NCI-H524 treated with DMSO at 0.1 percent for 48 hours (cell line): ENCODE results near the gene CPNE5.
A peak's percentile ranks its signal among the peaks of the same experiment; 100 is the strongest.

Source experiments
- DNase-seq: peaks from one replicate; lab custom pipeline; 2025; lab: John Stamatoyannopoulos, UW

The CPNE5 gene

DNA sequence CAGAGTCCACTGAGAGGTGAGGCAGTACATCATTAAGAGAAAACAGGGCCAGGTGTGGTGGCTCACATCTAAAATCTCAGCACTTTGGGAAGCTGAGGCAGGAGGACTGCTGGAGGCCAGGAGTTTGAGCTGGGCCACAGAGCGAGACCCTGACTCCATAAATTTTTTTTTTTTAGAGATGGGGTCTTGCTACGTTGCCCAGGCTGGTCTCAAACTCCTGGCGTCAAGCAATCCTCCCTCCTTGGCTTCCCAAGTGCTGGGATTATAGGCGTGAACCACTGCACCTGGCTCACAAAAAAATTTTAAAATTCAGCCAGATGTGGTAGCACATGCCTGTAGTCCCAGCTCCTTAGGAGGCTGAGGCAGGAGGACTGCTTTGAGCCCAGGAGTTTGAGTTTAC lies 18.1 kb upstream of the CPNE5 start:
- no peak for DNase-seq

DNA sequence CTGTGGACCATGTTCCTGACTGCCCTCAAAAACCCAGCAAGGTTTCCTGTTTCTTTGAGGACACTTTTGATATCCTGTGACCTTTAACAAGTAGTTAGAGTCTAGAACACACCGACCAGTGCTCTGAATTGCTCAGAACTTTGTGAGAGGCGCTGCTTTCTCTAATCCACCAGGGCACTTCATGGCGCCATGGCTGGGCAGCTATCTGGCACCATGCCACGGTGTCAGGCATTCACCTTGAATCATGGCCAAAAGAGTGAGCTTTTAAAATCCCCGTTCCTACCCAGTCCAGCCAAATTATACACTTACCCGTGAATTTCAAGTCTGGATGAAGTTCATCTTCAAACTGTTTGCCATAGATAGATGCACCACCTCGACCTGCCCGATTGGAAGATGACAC lies 17.0 kb upstream of the CPNE5 start:
- DNase-seq = no peak

DNA sequence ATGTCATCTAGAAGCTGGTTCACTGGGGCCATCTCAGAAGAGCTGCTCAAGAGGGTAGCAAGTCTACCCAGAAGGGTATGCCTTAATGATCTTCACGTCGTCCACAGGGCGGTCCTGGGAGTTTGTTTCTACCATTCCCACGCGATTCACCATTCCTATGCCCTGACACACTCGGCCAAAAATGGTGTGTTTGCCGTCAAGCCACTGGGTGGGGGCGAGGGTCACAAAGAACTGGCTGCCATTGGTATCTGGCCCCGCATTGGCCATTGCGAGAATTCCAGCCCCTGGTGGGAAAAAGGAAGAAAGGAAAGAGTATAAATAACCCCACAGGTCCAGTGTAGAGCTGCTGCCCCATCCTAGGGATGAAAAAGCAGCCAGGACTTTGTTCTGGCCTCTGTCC lies 16.5 kb upstream of the CPNE5 start:
- DNase-seq = no peak

DNA sequence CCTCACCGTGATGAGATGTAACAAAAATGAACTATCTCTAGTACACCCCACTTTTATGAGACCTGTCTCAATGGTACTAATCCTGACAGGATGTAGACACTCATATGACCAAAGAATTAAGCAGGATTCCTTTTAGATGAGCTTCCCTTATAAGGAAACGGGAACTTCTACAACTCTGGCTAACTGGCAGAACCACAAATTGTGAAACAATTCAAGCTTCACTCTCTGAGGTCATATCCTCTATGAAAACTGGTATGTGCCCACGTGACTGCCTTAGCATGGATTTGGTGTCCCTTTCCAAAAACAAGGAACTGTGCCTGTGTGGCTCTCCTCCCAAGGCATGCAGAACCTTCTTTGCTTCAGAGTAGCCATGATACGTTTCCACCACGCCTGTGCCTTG lies 14.1 kb upstream of the CPNE5 start:
- DNase-seq = no peak

DNA sequence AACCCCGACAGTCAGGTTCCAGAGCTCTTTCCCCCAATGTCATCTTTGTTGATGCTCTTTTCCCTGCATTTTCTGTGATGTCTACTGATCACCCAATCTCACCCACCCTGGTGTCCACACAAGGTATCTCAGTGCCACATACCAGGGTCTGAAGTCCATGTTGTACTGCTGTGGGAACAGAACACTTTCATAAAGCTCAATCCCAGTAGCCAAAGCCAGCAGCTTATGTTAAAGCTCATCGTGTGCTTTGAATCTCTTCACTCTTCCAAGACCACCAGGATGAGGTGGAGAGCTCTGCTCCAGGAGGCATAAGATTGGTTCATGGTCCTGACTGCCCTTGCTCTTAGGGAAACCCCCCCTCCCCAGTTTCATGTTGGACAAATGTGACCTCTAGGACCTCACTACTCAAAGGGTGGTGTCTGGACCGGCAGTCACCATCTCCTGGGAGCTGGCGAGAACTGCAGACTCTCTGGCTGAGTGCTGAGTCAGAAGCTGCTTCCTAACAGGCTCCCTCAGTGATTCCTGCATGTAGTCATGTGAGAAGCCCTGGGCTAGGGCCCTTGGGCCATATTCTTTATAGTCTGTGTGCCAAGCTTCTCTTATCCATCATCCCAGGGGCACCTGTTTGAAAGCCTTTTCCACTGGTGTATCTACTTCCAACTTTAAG lies 13.4 kb upstream of the CPNE5 start:
- DNase-seq = no peak

DNA sequence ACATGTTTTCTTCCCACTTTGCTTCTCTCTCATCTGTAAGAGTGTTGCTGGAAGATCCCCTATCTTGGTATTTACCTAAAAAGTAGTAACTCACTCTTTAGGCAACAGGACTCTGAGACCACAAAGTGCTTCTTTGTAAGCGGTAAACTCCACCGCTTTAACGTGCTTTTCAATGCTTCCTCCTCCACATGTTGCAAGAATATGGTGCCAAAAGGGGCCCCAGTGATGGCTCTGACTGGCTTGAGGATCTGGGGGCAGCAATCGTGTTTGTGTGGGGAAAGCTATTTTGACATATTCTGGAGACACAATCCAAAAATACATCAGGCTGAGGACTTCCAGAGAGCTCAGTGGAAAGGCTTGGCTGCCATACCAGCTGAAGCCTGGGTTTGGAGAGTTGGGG lies 12.4 kb upstream of the CPNE5 start:
- DNase-seq = no peak

DNA sequence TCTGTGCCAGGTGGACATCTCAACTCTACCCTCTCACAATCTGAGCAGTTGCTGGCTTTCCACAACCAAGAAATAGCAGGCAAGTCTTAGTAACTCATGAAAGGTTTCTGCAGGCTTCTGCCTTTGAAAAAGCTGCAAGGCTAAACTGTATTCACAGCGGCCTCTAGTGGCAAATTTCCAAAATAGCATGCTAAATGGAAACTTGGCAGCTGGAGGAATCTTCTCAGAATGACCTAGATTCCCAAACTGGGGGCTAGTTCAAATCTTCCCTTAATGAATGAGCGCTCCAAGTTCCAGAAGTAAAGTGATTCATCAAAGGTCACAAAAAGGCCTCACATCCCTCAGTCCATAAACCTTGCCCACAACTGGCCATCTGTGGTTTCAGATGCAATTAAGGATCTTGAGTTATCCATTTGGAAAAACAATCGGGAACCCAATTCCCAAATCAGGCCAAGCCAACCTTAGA lies 11.9 kb upstream of the CPNE5 start:
- no peak for DNase-seq

DNA sequence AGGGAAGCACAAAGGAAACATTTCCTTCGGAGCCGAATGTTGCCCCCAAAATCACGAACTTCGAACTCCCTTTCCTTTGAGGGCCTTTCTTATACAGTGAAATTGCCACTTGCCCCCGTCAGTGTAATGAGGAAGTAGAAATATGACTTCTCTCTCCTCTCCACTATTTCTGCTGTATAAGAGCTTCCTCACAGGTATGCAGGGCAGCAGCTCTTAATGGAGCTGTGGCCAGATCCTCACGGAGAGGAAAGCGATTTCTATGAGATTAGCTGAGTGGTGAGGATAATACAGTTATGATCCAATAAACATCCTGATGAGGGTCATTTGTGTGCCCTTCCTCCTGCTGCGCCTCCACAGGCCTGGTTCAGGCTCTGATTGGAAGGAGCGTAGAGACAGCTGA lies 10.8 kb upstream of the CPNE5 start:
- no peak for DNase-seq

DNA sequence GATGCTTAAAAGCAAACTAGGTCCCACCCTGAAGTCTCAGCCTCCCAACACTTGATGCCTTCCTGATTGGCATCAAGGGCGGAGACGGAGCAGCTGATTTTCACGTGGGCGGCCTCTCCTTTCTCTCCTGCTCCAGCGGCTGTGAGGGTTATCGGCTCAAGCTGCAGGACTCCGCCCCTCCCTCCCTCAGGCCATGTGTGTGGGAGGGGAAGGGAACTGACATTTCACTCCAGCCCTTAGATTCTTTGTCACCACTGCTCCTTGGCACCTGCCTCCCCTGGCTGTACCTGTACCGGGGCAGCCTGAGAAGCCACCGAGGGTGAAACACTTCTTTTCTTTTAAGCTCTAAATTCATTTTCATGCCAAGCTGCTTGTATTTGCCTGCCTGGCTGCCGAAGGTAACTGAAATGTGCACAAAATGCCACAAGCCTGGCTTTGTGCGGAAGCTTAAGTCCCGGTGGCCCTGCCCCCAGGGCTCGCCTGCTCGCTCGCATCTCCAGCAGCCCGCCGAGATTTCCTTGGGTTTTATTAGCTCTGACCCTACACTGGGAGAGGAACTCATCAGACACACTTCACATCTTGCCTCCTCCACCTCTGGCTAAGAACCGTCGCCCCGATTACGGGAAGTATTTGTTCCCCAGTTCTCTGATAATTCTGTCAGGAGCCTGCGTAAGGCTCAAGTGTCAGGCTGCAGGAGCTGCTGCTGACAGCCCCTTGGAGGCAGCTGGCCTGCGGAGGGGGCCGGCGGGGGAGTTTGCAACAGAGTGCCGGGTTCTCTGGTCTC lies 9.6 kb upstream of the CPNE5 start:
- DNase-seq = no peak

DNA sequence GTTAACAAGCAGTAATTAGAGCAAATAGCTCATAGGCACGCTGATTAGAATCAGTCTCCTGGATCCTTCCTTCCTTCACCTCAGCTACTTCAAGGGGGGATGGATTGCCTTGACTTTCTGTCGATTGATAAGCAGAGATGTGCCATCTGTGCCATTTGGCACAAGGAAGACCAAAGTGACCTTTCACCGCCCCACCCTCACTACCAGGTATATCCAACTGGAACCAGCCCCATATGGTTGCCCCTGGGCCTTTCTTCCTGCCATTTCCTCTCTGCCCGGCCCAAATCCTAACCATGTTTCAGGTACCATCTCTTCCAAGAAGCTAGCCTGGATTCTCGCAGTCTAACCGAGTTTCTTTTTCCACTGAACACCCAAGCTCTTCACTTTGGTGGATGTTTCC lies 8.7 kb upstream of the CPNE5 start:
- no peak for DNase-seq

DNA sequence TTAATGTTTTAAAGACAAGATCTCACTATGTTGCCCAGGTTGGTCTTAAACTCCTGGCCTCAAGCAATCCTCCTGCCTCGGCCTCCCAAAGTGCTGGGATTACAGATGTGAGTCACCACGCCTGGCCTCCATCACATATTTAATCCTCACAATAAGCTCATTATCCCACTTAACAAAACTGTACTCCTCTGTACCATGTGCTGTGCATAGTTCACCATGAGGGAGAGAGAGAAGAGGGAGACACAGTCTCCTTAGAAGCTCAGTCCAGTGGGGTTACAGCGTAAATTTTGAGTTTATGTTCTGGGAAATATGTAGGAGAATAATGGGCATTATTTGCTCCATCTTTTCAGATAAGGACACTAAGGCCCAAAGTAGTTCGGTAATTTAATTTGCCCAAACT lies 7.9 kb upstream of the CPNE5 start:
- DNase-seq = no peak

DNA sequence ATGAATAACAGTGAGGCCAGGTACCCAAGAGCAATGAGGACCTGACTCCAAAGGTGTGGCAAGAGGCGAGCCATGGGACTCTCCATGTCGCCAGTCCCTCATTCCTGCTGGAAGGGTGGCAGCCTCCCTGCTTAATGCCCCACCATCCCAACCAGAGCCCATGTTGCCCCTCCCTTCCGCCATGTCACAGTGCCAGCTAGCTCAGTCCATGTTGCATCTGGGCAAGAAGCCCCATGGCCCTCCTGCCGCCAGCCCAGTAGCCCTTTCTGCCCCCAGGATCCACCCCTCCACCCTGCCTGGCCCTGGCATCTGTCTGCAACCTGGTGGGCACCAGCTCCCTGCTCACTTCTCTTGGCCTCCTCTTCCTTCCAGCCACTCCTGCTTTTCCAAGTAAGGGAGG lies 6.0 kb upstream of the CPNE5 start:
- DNase-seq = no peak

DNA sequence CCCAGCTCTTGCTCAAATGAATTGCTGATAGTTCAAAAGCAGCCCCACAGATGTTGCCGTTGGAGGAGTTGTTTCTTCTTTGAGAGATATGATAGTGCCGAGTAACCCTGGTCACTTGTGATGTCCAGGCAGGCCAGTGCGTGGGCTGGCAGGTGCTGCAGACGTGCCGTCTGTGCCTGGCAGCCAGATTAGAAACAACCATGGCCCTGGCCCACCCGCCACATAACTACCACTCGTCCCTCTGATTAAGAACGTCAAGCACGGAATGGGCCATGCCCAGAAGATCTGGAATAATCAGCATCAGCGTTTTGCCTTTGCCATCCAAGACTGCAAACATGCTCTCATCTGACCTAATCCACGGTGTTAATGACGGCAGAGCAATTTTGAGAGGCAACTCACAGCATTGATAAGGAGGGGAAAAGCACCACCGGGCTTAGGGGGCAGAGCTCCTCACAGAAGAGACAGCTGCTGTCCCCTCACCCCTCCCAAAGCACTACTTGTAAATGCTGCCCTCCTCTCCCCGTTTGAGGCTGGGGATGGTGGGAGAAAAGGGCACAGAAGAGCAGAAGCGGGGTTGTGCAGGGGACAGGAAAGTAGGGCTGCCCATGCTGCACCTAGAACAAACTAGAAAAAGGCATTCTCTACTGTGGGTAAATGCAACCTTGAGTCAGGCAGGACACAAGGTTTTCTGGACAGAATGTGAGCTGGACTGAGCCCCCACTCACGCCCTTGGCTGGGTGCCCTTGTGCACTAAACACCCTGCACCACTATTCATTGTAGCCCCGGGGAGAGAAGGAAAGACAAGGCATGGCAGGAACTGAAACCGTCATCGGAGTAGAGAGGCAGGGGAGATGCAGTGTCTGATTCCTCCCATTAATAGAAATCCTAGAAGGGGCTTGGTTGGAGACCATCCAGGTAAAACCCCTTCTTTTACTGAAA lies 5.3 kb upstream of the CPNE5 start:
- peak; percentile 64 for DNase-seq

DNA sequence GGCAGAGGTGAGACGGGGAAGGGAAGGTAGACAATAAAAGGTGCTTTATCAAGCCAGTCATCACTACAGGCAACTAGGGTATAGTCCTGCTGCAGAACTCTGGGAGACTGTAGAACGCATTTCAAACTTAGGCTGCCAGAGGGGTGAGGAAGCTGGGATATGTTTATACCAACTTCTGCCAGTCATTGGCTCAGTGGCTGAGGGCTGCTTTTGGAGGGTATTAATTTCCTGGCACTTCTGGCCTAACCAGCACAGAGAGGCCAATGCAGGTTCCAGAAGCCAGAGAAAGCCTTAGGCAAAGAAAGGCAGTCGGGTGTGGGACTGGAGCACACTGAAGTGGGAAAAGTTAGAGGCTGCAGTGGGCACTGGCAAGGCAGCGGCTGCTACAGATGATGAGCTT lies 3.9 kb upstream of the CPNE5 start:
- no peak for DNase-seq

DNA sequence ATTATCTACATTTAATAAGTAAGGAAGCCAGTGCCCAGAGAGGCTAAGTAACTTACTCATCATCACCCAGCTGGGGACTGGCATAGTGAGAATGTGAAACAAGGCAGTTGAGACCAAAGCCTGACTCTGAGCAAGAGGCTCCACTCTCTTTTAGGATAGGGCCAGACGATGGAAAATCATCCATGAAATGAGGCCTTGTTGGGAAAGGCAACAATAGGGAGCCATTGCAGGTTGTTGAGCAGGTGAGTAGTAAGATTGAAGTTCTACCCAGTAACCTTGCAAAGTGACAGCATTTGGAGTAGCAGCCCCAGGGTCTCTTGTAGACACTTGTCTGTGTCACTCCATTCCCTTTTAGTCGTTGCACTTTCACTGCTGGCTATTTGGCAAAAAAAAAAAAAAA lies 2.5 kb upstream of the CPNE5 start:
- DNase-seq = no peak

DNA sequence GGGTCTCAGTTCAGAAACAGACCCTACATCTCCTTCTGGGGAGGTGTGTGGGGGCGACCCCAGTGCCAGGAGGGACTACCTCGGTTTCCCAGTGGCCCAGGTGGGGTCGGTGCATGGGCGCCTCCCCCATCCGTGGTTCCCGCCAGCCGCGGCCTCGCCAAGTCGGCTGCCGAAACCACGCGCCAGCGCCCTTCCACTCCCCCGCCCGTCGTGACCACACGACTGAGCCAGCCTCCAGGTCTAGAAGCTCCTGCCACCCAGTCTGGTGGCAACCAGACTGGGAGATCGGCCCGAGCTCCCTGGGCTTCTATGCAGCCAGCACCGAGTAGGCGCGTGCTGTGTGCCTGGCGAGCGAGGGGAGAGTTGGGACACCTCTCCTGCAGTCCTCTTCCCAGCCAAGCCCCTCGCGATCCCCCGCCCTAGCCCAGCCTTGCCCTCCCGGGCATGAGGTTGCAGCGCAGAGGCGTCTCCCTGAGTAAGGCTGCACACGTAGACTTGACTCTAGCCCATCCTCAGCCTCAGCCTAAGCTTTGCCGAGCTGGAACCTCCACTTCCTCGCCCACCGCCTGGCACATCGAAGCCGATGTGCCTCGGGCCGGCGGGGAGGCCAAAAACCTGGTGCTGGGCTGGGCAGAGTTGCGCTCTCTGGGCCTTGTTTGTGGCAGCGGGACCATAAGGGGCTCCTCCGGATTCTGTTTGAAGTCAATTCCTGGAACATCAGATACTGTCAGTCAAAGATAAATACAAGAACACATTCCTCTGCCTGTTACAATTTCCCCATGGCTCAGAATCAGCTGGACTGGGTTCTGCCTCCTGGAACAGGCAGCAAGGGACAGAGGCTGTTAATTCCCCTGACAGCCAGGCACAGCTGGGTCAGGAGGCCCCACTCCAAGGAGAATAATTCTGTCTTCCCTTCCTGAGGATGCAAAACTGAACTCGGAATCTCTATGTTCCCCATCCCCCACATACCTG lies 1.5 kb upstream of the CPNE5 start:
- DNase-seq = no peak

DNA sequence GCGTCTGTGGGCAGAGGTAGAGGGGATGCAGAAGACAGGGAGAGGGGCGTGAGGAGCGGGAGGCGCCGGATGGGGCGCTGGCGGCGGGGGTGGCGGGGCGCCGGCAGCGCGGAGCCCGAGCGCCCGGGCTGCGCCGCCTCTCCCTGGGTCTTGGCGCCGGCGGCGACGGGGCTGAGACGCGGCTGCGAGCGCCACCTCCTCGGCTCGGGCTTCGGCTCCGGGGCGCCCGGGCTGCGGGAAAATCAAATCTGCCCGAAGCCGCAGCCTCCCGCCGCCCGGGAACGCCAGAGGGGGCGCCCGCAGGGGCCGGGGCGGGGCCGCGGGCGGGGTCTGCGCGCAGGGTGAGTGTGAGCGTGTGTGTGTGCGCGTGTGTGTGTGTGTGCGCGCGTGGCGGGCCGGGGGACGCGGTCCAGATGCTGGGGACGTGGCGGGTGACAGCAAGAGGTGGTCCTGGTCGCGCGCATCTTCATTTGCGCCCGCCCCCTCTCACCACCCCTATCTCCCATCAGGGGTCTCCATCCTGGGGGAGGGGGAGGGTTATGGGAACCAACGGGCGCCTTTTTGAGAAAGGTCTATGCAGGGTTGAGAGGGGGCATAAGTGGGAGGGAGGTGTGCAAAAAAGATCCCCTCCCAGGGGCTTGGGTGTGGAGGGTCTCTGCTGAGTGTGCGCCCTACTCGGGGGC lies 646 bp upstream of the CPNE5 start:
- no peak for DNase-seq

DNA sequence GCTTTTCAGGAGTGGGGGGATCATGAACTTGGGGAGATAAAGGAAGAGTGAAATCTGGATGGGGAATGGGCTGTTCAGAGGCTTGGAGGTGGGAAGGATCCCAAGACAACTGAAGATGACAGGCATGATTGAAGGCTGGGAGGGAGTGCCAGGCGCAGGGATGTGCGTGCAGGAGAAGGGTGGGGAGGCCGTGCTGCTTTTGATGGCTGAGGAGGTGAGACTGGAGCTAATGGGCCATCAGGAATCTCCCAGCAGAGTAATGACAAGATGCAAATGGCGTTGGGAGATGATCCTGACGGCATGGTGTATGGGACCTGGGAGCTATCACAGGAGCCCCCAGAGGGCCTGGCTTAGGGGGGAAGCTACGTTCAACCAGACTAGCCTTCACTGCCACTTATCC lies 1.6 kb downstream of the CPNE5 start:
- DNase-seq = no peak

DNA sequence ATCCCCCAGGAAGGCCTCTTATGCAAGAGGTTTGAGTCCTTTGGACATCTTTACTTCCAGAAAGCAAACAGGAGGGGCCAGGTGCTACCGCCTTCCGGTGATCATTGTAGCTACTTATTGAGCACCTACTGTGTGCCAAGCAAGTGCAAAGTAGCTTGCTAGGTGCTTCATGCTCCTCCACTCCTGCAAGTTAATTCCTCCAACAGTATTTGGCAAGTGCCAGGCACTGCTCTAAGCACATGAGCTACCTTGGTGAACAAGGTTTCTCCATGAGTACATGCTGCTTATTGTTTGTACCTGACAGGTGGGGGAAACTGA lies 2.3 kb downstream of the CPNE5 start:
- no peak for DNase-seq

DNA sequence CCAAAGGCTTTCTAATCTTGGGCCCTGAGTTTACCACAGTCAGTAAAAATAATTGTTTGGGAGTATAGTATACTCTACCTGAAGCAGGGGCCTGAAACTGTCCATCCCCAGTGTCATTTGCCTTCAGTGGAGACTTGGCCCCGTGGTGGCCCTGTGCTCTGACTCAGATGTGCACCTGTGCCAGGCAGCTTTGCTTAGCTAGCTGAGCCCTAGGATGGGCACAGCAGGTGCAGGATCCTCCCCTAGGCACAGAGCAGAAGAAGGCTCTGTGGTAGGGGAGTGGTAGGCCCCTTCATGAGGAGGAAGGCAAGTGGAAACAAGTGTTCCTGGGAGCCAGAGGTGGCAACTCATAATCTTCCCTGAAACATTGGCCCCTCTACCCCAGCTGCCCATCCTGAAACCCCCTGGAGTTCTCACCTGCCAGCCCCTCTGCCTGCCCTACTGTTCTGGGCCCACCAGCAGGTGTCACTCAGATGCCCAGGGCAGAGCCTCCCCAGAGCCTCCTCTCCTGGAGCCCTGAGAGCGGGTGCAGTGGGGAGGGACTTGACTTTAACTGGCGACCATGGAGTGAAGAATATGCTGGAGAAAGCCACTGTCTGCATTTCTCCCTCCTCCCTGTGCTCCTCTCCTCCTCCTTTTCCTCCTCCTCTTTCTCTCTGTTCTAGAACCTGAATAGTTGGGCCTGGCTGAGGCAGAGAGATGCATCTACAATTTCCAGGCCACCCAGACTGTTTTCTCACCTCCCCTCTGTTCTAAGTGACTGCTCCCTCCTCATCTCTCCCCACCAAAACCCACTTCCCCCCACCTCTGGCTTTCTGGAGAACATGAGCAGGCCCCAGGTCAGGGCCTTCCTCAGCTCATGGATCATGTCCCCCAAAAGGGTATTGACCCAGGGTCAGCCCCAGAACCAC lies 2.9 kb downstream of the CPNE5 start:
- DNase-seq = no peak
